ENCODE results near the gene SMOC1.
A peak's percentile ranks its signal among the peaks of the same experiment; 100 is the strongest.

The SMOC1 gene

GRCh38 chr14:69879175-69880043, at the start of gene SMOC1:
TSS of gene SMOC1 (plus strand) at chr14:69879416. CDS start at chr14:69879679, 263 bp downstream.
- DNase-seq, result peak in 1 of 2 experiments; percentile 2

GRCh38 chr14:69838881-69839416, 40.3 kb upstream of the SMOC1 start:
- DNase-seq, result no peak

- DNase-seq, result no peak
Observed at GRCh38 chr14:69839661-69840060, 39.6 kb upstream of the SMOC1 start.

GRCh38 chr14:69841656-69842055, 37.6 kb upstream of the SMOC1 start:
- DNase-seq, result no peak

- DNase-seq, result no peak
Observed at GRCh38 chr14:69842686-69843420, 36.4 kb upstream of the SMOC1 start.

GRCh38 chr14:69844171-69844570, 35.0 kb upstream of the SMOC1 start:
- DNase-seq, result no peak

GRCh38 chr14:69845050-69845581, 34.1 kb upstream of the SMOC1 start:
- no peak for DNase-seq

- no peak for DNase-seq
Observed at GRCh38 chr14:69845787-69846186, 33.4 kb upstream of the SMOC1 start.

GRCh38 chr14:69848156-69848555, 31.1 kb upstream of the SMOC1 start:
- DNase-seq, result no peak

GRCh38 chr14:69848903-69849391, 30.3 kb upstream of the SMOC1 start:
- DNase-seq, result no peak

GRCh38 chr14:69850086-69850735, 29.0 kb upstream of the SMOC1 start:
- no peak for DNase-seq

- no peak for DNase-seq
Observed at GRCh38 chr14:69850736-69851112, 28.5 kb upstream of the SMOC1 start.

- DNase-seq, result no peak
Observed at GRCh38 chr14:69852531-69853321, 26.5 kb upstream of the SMOC1 start.

- no peak for DNase-seq
Observed at GRCh38 chr14:69853774-69854173, 25.4 kb upstream of the SMOC1 start.

GRCh38 chr14:69854598-69854997, 24.6 kb upstream of the SMOC1 start:
- no peak for DNase-seq

- no peak for DNase-seq
Observed at GRCh38 chr14:69855180-69855832, 23.9 kb upstream of the SMOC1 start.

- no peak for DNase-seq
Observed at GRCh38 chr14:69858801-69859200, 20.4 kb upstream of the SMOC1 start.

- DNase-seq, result no peak
Observed at GRCh38 chr14:69859591-69859990, 19.6 kb upstream of the SMOC1 start.

GRCh38 chr14:69860221-69860620, 19.0 kb upstream of the SMOC1 start:
- DNase-seq, result no peak

GRCh38 chr14:69861025-69861569, 18.1 kb upstream of the SMOC1 start:
- no peak for DNase-seq

GRCh38 chr14:69863083-69863482, 16.1 kb upstream of the SMOC1 start:
- DNase-seq, result no peak

All from Kasumi-1 (cell line).